ENCODE results near the gene BMPR1A.

The BMPR1A gene

GRCh38 chr10:86815640-86816039 is 59.2 kb downstream of the BMPR1A start:
- TF ChIP-seq CTCF (IDR thresholded peaks at IDR 0.05; ENCODE audit: borderline replicate concordance, control extremely low read depth, extremely low read depth, insufficient read depth, missing control alignments) = no peak
- no peak for DNase-seq (ENCODE audit: low spot score)
- in situ Hi-C loops (cut with MboI; ENCODE audit: low sequenced_read_pairs, unreplicated experiment) = no loop called here

GRCh38 chr10:86817246-86817645 is 60.8 kb downstream of the BMPR1A start:
- in situ Hi-C loops (cut with MboI; ENCODE audit: low sequenced_read_pairs, unreplicated experiment) = no loop called here
- DNase-seq (ENCODE audit: low spot score) = no peak
- no peak for TF ChIP-seq CTCF (IDR thresholded peaks at IDR 0.05; ENCODE audit: borderline replicate concordance, control extremely low read depth, extremely low read depth, insufficient read depth, missing control alignments)

DNA sequence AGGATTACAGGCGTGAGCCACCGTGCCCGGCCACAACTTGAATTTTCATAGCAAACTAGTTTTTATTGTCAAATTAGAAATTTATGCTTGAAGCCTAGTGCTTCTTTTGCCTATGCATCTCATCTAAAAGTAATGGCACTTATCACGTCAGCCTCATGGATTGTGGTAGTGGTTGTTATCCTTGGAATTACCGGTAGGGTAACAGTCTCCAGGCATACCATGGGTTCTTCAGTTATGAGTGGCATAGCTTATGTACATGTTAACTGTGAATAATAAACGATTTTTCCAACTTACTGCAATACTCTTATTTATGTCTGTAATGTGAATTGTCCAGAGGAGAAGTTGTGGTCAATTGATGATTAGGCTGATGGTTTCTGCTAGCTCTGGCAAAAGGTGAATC is 63.1 kb downstream of the BMPR1A start:
- in situ Hi-C loops (cut with MboI; ENCODE audit: low sequenced_read_pairs, unreplicated experiment) = no loop called here
- DNase-seq (ENCODE audit: low spot score) = no peak
- no peak for TF ChIP-seq CTCF (IDR thresholded peaks at IDR 0.05; ENCODE audit: borderline replicate concordance, control extremely low read depth, extremely low read depth, insufficient read depth, missing control alignments)

GRCh38 chr10:86820509-86820908 is 64.1 kb downstream of the BMPR1A start:
- in situ Hi-C loops (cut with MboI; ENCODE audit: low sequenced_read_pairs, unreplicated experiment) = no loop called here
- no peak for DNase-seq (ENCODE audit: low spot score)

DNA sequence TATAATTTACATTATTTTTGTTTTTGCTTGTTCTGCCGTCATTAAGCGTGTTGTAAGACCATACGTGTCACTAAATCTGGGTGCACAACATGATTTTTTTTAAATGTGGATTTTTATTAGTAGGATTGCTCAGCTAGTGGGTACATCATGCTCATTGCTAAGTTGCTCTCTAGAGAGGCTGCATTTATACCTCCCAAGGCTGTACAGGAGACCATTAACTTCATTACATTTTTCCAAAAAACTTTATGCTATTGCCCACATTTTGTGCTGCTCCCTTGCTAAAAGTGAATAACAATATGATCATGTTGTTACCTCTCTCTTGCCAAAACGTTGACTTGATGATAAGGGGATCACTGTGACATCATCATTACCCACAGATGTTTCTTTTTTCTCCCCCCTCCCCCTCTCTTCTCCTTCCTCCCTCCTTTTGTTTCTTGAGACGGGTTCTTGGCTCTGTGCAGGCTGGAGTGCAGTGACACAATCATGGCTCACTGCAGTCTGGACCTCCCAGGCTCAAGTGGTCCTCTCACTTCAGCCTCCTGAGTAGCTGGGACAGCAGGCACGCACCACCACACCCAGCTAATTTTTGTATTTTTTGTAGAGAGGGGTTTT is 65.1 kb downstream of the BMPR1A start:
- TF ChIP-seq CTCF (IDR thresholded peaks at IDR 0.05; ENCODE audit: borderline replicate concordance, control extremely low read depth, extremely low read depth, insufficient read depth, missing control alignments) = no peak
- no peak for DNase-seq (ENCODE audit: low spot score)
- in situ Hi-C loops (cut with MboI; ENCODE audit: low sequenced_read_pairs, unreplicated experiment) = no loop called here

More at GRCh38 chr10:86820509-86820908, 64.1 kb downstream of the BMPR1A start:
- no peak for TF ChIP-seq CTCF (IDR thresholded peaks at IDR 0.05; ENCODE audit: borderline replicate concordance, control extremely low read depth, extremely low read depth, insufficient read depth, missing control alignments)

- no peak for DNase-seq (ENCODE audit: low spot score)
- TF ChIP-seq CTCF (IDR thresholded peaks at IDR 0.05; ENCODE audit: borderline replicate concordance, control extremely low read depth, extremely low read depth, insufficient read depth, missing control alignments) = no peak
- in situ Hi-C loops (cut with MboI; ENCODE audit: low sequenced_read_pairs, unreplicated experiment) = no loop called here
Measured at GRCh38 chr10:86823565-86823964, 67.1 kb downstream of the BMPR1A start.

All from GM13976 (cell line).